ENCODE results near the gene PTF1A. TPM values are rescaled to one million over a fixed set of nuclear protein-coding genes. Genes with fewer than 3 reads are reported as not detected.
"Not testable (repeated sequence)": the region's sequence is repeated elsewhere in the genome, so short reads cannot be mapped to it uniquely, and the experiment has no call there.

Gene PTF1A
- polyA plus RNA-seq, 1 donor = not detected

DNA sequence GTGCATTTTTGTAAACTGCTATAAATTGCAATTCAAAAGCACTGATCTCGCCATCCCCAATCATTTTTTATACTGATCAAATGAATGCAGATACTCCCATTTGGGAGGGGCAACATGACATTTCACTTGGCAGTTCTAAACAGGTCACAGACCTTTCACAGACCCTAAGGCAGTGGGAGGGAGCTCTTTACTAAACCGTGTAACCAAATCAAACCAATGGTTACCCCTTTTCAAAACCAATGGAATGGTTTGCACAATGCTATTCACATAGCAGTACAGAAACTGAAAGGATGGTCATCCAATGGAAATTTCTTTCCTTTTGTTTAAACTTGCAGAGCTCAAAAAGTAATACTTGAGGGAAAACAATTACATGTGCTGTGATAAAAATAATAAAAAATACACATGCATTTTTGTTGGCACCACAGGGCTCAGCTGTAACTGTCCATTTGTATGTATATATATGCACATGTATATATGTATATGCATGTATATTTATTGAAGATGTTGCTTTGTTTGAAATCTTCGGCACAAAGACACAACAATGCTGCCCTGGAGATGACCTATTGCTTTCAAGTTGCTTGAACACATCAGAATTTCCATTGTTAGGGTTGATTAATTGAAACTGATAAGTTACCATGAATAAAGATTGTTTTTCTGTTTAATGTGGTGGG is 14.0 kb downstream of the PTF1A start:
- Histone ChIP-seq H3K4me1 (ENCODE audit: control insufficient read depth, insufficient read depth, low read length) (no peaks in the 10 kb centered on the region), H3K27ac (ENCODE audit: low read length) (no peak overlapping the region), H3K9me3 (ENCODE audit: control insufficient read depth, low read depth, low read length) (no peaks in the 10 kb centered on the region), H3K4me3 (ENCODE audit: low read length) (no peak overlapping the region), H3K36me3 (ENCODE audit: control insufficient read depth, insufficient read depth, low read length) (no peaks in the 10 kb centered on the region), H3K27me3 (ENCODE audit: control insufficient read depth, insufficient read depth, low read length) (peaks cover 44% of the 10 kb centered on the region)
- 60% methylated on average over 1 of the region's 3 CpGs for WGBS (ENCODE audit: insufficient coverage, low lambda C conversion rate)
- no peak for DNase-seq

DNA sequence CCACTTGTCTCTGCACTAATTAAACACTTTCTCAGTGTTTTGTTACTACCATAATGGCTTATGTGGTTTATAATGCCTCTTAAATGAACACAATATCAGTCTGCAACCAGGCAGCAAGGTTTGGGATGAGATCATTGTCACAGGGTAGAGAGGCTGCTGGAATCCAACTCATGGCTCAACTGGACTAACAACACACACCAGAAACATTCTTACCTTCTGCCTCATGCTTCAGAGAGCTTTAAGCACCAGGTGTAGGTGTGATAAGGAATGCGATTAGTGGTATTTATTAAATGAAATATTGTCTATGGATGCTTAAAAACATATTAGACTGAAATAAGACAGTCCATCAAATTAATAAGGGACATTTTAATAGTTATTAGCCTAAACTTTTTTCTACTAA is 25.4 kb downstream of the PTF1A start:
- no peaks in the 10 kb centered on the region for H3K36me3 ChIP-seq (ENCODE audit: control insufficient read depth, insufficient read depth, low read length)

DNA sequence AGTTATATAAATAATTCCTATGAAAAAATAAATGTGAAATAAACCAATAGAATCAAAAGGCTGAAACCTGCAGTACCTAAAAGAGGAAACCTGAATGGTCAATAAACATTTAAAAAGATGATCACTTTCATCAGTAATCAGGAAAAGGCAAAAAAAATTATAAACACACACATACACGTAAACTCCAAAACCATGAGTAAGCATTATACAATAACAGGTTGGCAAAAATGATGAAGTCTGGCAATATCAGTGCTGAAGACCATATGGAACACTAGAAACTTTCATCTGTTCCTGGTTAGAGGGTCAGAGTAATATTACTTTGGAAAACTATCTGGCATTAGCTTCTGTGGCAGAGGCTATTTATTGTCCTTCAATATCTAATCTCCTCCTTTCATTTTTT is 38.5 kb downstream of the PTF1A start:
- no CpG with 5 or more reads among the region's 1 CpG for WGBS (ENCODE audit: insufficient coverage, low lambda C conversion rate)
- H3K27me3 ChIP-seq (ENCODE audit: control insufficient read depth, insufficient read depth, low read length) = no peaks in the 10 kb centered on the region

More for the DNA sequence above, 25.4 kb downstream of the PTF1A start:
- no CpG with 5 or more reads among the region's 1 CpG for WGBS (ENCODE audit: insufficient coverage, low lambda C conversion rate)
- Histone ChIP-seq H3K4me3 (ENCODE audit: low read length) (no peak overlapping the region), H3K9me3 (ENCODE audit: control insufficient read depth, low read depth, low read length) (no peaks in the 10 kb centered on the region), H3K27me3 (ENCODE audit: control insufficient read depth, insufficient read depth, low read length) (no peaks in the 10 kb centered on the region), H3K27ac (ENCODE audit: low read length) (no peak overlapping the region), H3K4me1 (ENCODE audit: control insufficient read depth, insufficient read depth, low read length) (no peaks in the 10 kb centered on the region)
- no peak for DNase-seq

DNA sequence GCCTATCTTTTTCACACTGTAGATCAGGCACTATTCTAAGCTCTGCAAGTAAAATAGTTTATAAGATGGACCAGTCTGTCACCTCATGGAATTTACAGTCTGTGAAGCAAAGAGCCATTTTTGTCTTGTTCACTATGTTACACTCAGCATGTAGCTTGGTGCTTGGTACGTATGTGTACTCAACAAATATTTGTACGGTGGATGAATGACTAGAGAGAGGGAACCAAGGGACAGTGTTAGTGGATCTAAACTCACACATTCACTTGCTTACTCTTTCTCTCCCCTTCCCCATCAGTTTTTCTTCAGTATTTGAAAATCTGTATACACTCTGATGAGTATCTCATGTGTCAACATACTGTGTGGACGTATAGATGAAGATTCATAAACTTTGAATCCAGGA is 45.9 kb downstream of the PTF1A start:
- Histone ChIP-seq H3K4me1 (ENCODE audit: control insufficient read depth, insufficient read depth, low read length) (no peaks in the 10 kb centered on the region), H3K4me3 (ENCODE audit: low read length) (no peak overlapping the region), H3K9me3 (ENCODE audit: control insufficient read depth, low read depth, low read length) (no peaks in the 10 kb centered on the region), H3K27me3 (ENCODE audit: control insufficient read depth, insufficient read depth, low read length) (no peaks in the 10 kb centered on the region), H3K27ac (ENCODE audit: low read length) (no peak overlapping the region), H3K36me3 (ENCODE audit: control insufficient read depth, insufficient read depth, low read length) (no peaks in the 10 kb centered on the region)
- DNase-seq = no peak
- WGBS (ENCODE audit: insufficient coverage, low lambda C conversion rate) = no CpG with 5 or more reads among the region's 3 CpGs

More for the DNA sequence above, 38.5 kb downstream of the PTF1A start:
- DNase-seq = no peak
- H3K36me3 ChIP-seq (ENCODE audit: control insufficient read depth, insufficient read depth, low read length) = no peaks in the 10 kb centered on the region
- no peaks in the 10 kb centered on the region for H3K9me3 ChIP-seq (ENCODE audit: control insufficient read depth, low read depth, low read length)
- H3K4me3 ChIP-seq (ENCODE audit: low read length) = no peak overlapping the region
- H3K27ac ChIP-seq (ENCODE audit: low read length) = no peak overlapping the region
- no peaks in the 10 kb centered on the region for H3K4me1 ChIP-seq (ENCODE audit: control insufficient read depth, insufficient read depth, low read length)

DNA sequence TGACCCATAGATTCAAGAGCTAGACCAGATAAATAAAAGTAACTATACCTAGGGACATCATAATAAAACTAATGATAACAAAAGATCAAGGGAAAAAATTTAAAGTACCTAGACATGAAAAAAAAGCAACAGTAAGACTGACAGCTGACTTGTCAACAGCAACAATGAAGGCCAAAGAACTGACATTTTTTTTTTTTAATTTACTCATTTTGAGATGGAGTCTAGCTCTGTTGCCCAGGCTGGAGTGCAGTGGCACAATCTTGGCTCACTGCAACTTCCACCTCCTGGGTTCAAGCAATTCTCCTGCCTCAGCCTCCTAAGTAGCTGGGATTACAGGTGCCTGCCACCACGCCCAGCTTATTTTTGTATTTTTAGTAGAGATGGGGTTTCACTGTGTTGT is 49.7 kb downstream of the PTF1A start:
- not testable (repeated sequence) for DNase-seq; H3K4me1 ChIP-seq (ENCODE audit: control insufficient read depth, insufficient read depth, low read length); H3K27ac ChIP-seq (ENCODE audit: low read length); H3K4me3 ChIP-seq (ENCODE audit: low read length); H3K9me3 ChIP-seq (ENCODE audit: control insufficient read depth, low read depth, low read length); H3K36me3 ChIP-seq (ENCODE audit: control insufficient read depth, insufficient read depth, low read length); H3K27me3 ChIP-seq (ENCODE audit: control insufficient read depth, insufficient read depth, low read length)
- WGBS (ENCODE audit: insufficient coverage, low lambda C conversion rate) = no CpG with 5 or more reads among the region's 1 CpG

Other genes with a start within 250 kb of the PTF1A start
- gene MSRB2, start 96.7 kb upstream of the PTF1A start, polyA plus RNA-seq = 37.9 TPM
- gene C10orf67, start 152.5 kb downstream of the PTF1A start, polyA plus RNA-seq = 0.27 TPM
- 12.9 TPM for gene OTUD1, start 246.8 kb downstream of the PTF1A start, polyA plus RNA-seq

Measured in large intestine (tissue), 3 donors.